Erythroblast (primary cell): ENCODE data around the gene TRIM69.

Source experiments
- GATA1 ChIP-seq: IDR thresholded peaks from 2 replicates; pipeline ENCODE4 v1.6.1; 2011; ENCODE audit warnings: low read depth, mild to moderate bottlenecking, control low read depth, low read length, moderate library complexity
- POLR2A ChIP-seq: IDR thresholded peaks from 2 replicates; pipeline ENCODE4 v1.6.1; 2011; ENCODE audit warnings: mild to moderate bottlenecking, low read length

GRCh38 chr15:44716983-44717602, 19.2 kb upstream of the TRIM69 start:
- TF ChIP-seq POLR2A (no peak), GATA1 (no peak)
